ENCODE measurements around the gene KLF3.

The KLF3 gene

DNA sequence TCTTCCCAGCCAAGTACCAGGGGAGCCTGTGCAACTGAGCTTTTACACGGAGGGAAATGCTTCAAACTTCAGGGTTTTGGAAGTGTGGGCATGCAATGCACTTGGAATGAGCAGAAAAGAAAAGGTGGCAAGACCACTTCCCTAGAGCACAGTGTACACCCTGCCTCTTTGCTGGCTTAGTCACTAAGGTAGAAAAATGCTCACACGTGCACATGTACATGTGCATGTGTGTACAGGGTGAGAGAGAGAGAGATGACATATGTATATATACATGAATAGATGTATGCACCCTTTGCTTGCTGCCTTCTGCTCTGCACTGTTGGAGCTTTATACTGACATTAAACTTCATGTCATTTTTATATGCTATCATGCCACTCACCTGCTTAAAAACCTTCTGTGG lies 7.9 kb upstream of the KLF3 start:
- no peak for DNase-seq

DNA sequence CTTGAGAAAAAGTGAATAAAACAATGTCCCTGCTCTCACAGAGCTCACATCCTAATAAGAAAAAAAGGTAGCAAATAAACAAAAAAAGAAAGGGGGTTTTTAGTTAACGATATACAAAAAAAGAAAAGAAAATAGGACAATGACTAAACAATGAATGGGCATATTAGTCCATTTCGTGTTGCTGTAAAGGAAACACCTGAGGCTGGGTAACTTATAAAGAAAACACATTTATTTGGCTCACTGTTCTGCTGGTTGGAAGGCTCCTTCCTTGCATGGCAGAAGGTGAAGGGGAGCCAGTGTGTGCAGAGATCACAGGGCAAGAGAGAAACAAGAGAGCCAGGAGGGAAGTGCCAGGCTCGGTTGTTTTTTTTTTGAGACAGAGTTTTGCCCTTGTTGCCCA lies 4.7 kb upstream of the KLF3 start:
- no peak for DNase-seq

- DNase-seq: no peak
These were observed 3.2 kb upstream of the KLF3 start for GRCh38 chr4:38660838-38661237.

- no peak for DNase-seq
These were observed 2.6 kb upstream of the KLF3 start for GRCh38 chr4:38661371-38661770.

DNA sequence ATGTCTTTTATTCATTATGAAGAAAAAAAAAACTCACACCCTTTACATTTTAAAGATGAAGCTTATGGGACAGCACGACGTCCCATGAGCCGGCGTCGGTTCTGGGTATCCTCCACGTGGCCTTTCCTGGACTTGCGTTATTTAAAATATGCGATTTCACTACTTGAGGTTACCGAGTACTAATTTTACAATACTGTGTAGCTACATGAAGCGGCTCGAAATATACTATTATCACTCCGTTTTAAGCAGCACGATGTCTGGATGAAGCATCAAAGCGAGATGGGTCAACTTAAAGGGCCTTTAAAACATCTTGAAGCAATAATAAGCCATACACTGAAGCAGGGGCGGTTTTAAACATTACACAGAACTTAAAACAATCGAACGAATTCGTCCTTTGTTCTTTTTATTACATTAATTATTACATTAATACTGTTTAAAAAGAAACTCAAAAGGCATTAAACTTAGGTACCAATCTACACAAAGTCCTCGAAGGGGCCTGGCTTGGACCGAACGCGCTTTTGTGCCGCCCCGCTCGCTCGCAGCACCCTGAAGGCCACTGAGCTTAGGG lies 1.4 kb upstream of the KLF3 start:
- no peak for DNase-seq

GRCh38 chr4:38663090-38663800 lies 754 bp upstream of the KLF3 start:
- DNase-seq: no peak

DNA sequence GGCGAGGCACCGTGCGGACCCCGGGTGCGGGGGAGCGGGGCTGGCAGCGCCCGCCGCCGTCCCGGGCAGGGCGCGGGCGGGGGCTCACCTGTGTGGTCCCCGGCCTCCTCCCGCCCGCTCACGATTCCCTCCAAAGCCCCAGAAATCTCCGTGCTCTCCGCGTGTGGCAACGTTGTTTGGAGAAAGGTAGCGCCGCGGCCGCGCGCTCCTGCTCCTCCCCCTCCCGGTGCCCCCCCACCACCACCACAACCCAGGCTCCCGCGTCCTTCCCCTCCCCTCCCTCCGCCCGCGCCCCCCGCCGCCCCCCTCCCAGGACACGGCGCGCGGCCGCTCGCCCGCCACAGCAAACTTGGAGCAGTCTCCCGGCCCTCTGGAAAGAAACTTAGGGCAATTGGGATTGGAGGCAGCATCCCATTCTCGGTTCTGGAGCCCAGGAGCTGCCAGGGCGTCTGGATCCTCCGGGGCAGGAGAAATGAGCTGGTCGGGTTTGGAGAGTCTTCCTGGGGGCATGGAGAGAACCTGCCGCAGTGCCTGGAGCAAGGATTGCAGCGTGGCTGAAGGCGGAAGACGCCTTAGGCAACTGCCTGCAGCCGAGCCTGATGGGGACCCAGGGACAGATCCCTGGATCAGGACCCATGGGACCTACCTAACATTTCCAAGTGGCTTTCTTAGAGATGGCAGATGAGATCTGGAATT lies 855 bp downstream of the KLF3 start:
- DNase-seq: no peak

DNA sequence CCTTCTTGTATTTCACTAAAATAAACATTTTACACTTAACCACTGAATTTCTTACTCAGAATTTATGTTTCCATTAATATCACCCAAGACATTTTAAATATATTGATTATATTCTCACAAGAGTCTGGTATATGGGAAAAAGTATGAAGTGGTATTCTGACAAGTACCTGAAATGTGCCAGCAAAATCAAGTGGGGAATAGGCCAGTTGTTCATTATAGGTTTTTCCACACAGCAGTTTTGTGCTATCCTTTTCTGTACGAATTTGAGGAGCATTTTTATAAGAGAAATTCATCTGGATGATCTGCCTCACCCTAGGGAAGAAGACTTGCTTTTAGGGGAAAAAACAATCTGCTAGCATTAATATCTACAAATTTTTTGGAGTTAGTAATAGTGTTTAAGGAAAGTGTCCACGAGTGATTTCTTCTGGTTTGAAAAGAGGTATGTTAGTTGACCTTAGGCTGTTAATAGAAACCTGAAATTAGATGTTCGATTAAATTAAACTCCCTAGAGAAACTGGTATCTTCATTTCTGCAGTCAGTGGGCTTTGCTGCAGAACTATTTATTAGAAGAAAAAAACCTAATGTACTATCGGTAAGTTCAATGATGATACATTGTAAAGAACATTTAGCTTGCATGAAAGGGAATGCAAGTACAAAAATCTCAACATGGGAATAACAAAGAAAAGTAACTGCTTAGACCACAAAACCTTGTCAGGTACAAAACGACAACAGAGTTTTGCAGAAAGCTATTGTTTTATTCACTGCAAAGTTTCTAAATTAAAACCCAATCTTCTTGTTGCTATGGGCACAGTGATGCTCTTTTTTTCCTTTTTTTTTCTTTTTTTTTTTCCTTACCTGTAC lies 1.8 kb downstream of the KLF3 start:
- no peak for DNase-seq

DNA sequence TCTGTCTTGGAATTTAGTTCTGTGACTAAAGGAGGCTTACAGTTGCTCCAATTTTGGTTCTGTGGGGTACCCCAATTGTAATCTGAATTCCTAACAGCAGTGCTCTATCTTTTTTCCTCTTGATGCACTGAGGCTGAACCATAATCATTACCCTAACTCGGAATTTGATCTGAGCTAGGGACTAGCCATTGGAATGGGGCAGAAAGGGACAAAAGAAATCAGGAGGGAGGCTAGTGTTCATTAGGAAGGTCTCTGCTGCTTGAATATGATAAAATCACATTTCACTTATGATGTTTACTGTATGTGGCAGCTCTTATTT lies 2.7 kb downstream of the KLF3 start:
- DNase-seq: no peak

- peak; percentile 86 for DNase-seq
These were observed 3.3 kb downstream of the KLF3 start for GRCh38 chr4:38667085-38667893.

- DNase-seq: no peak
These were observed 4.4 kb downstream of the KLF3 start for GRCh38 chr4:38668203-38668971.

DNA sequence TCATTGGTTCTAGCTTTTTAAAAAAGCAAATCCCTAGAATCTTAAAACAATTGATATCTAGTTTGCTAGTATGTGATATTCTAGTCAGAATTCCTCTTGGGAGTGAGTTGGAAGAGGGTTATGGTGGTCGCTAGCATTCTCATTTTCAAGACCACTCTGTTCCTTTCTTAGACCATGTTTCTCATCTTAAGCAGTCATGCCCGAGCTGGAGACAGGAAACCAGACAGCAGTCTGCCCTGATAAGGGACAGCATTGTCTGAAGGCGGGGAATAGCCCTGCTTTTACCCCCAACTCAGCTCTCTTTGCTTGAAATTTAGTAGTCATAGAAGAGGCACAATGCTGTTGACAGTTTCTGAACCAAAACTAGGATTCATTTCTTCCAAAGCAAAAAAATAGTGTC lies 5.2 kb downstream of the KLF3 start:
- no peak for DNase-seq

GRCh38 chr4:38670109-38670901 lies 6.3 kb downstream of the KLF3 start:
- no peak for DNase-seq

DNA sequence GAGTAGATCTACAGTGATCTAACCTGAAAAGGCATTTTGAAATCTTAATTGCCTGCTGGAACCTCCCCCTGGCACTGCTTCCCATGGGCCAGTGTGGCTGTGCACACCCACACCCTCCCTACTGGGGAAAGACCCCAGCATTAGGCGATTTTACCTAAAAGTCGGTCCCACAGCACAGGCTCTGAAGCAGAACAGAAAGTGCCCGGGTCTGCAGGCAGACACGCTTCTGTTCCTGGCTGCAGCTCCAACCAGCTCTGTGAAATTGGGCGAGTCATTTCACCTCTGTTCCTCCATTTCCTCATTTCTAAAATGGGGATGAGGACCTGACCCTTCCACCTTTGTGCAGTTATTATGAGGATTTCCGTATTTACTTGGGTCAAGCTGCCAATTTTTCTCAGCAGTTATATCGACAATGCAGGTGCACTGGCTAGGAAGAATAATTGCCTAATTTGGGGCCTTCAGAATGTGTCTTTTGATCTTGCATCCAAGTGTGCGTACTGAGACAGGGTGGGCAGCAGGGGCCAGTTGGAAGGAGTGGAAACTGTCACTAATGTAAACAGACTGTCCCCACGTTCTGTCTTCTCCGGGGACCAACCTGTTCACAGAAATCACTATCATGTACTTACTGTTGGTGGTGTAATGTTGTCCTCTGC lies 7.1 kb downstream of the KLF3 start:
- no peak for DNase-seq

GRCh38 chr4:38671592-38671940 lies 7.6 kb downstream of the KLF3 start:
- DNase-seq: no peak

DNA sequence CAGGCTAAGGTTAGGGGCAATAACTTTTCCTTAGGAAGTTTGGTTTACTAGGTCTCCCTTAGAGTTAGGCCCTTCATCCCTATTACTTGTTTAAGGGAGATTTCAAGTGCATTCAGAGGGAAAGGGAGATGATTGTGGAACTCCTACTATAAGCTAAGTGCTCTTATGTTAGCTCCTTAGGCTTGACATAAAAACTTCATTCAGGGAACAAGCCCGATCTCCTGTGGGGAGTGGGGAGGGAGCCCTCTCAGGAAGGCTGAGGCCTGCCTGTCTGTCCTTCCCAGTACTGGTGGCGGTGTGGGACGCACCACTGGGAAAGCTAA lies 8.0 kb downstream of the KLF3 start:
- DNase-seq: no peak

DNA sequence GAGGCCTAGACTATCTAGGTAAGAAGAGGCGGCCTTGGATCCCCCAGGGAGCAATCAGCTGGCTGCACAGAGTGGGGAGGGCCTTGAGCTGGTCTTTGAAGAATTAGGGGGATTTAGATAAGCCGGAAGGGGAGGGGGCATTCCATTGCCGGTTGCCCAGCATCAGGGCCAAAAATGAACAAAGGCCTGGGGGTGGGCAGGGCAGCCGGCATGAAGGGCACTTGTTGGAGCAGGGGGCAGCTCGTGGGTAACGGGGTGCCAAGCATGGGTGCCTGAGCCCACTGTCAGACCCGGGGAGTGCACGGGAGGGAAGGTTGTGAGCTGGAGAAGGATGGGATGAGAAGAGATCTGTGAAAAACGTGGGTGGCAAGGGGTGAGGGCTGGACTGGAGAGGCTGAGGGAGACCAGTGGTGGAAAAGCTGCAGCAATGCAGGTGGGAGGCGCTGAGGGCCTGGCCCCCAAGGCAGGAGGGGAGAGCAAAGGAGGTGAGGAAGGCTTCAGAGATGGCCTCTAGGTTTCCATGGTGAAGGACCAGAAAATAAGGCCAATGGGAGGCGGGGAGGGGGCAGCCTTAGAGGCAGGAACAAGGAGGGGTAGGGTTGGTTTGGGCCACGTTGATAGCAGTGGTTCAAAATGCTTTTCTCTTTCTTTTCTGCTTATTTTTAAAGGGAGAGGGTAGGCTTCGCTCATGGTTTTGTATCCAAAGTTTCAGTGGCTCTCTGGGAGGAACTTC lies 8.6 kb downstream of the KLF3 start:
- DNase-seq: no peak

DNA sequence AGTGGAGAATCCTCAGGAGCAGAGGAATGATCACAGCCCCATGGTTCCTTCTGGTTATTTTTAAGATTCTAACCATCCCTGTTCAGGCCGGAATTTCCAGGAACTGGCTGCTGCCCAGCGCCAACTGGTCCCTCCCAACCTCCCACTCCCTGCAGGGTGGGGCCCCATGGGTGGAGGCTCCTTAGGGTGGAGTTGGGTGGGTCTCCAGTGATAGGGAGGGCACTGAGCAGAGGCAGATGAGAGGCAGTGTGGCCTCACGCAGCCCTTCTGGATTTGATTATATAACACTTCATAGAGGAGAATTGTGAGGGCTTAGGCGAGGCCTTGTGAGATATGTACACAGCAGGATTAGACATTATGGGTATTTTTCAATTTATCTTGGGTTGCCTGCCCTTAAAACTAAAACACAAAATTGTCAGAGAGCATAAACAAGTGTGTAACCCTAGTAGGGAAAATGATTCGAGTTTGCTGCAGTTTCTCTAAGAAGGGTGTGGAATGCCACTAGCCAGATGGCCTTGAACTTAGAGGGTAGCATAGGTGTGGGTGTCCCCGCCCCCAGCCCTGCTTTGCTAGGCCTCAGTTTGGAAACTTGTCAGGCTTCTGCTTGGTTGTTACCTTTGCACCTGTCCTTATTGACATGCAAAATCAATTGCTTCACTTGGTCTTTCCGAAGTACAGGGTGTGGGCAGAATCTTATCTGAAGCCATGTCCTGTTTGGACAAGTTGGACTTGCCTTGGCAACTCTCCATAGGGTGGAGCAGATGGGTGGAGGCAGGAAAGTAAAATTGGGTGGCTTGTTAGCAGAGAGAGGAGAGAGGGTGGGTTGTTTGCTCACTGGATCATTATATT lies 9.4 kb downstream of the KLF3 start:
- no peak for DNase-seq

Data from SIG-M5 (cell line).